HL-60 (cell line): ENCODE measurements around the gene CHMP4B.

Experiments used
- DNase-seq, 2 experiments: peaks; one replicate each; pipeline ENCODE4 v3.0.0-alpha.2; 2010 to 2020; ENCODE audit warnings: low read depth in 1 of 2, low spot score in 1 of 2
- H3K27ac ChIP-seq: fragments of 250-450 bp; sonication (Bioruptor Pico); replicated peaks from 2 replicates; pipeline ENCODE4 v1.5.1; 2020; ENCODE audit warnings: mild to moderate bottlenecking, moderate library complexity
- H3K27me3 ChIP-seq: fragments of 250-450 bp; sonication (Bioruptor Pico); 2 replicates; pipeline ENCODE4 v1.5.1; 2021; ENCODE audit warnings: mild to moderate bottlenecking, moderate library complexity; ENCODE audit not compliant: insufficient read depth, poor library complexity, severe bottlenecking
- H3K4me3 ChIP-seq: replicated peaks from 2 replicates; pipeline ENCODE4 v1.5.1; 2011; ENCODE audit warnings: mild to moderate bottlenecking, control low read depth, low read length; ENCODE audit not compliant: insufficient read depth
- CTCF ChIP-seq: IDR thresholded peaks from one replicate; pipeline ENCODE4 v1.5.1; 2011; ENCODE audit warnings: low read length, control low read depth, inconsistent platforms; ENCODE audit not compliant: insufficient read depth
- GABPA ChIP-seq: IDR thresholded peaks from 2 replicates; pipeline ENCODE4 v1.6.1; 2012; ENCODE audit warnings: low read depth
- POLR2AphosphoS5 ChIP-seq: IDR thresholded peaks from 2 replicates; pipeline ENCODE4 v1.6.1; 2012; ENCODE audit warnings: low read depth
- REST ChIP-seq: IDR thresholded peaks from 2 replicates; pipeline ENCODE4 v1.6.1; 2012; ENCODE audit warnings: low read depth; ENCODE audit not compliant: insufficient replicate concordance
- SPI1 ChIP-seq: IDR thresholded peaks from 2 replicates; pipeline ENCODE4 v1.6.1; 2012; ENCODE audit warnings: low read depth, mild to moderate bottlenecking, borderline replicate concordance

Gene CHMP4B

GRCh38 chr20:33890557-33890956 is 79.4 kb downstream of the CHMP4B start:
- Histone ChIP-seq H3K4me3 (no peak overlapping the region), H3K27me3 (no peaks in the 10 kb centered on the region), H3K27ac (no peak overlapping the region)
- TF ChIP-seq CTCF: no peak
- no peak for TF ChIP-seq GABPA
- no peak for TF ChIP-seq POLR2AphosphoS5
- TF ChIP-seq SPI1: no peak
- TF ChIP-seq REST: no peak
- no peak for DNase-seq

GRCh38 chr20:33893314-33893713 is 82.2 kb downstream of the CHMP4B start:
- no peak overlapping the region for H3K27ac ChIP-seq
- no peak overlapping the region for H3K4me3 ChIP-seq
- H3K27me3 ChIP-seq: no peaks in the 10 kb centered on the region
- no peak for DNase-seq
- TF ChIP-seq REST: no peak
- TF ChIP-seq GABPA: no peak
- no peak for TF ChIP-seq POLR2AphosphoS5
- no peak for TF ChIP-seq CTCF
- TF ChIP-seq SPI1: no peak

GRCh38 chr20:33894798-33895197 is 83.7 kb downstream of the CHMP4B start:
- TF ChIP-seq CTCF (no peak), POLR2AphosphoS5 (no peak), REST (no peak), GABPA (no peak), SPI1 (no peak)
- Histone ChIP-seq H3K27ac (no peak overlapping the region), H3K27me3 (no peaks in the 10 kb centered on the region), H3K4me3 (no peak overlapping the region)
- no peak for DNase-seq
